MG63 (cell line): ENCODE results near the gene MEOX2. TPM values are rescaled to one million over a fixed set of nuclear protein-coding genes. Genes with fewer than 3 reads are reported as not detected.

ENCODE experiments used
- total RNA-seq: library from RNA; depleted of rRNA; stranded (reverse); fragments of >200 nt; shearing (Covaris generic); gene quantifications from 2 replicates; pipeline ENCODE4 v1.2.3, GENCODE V29; 2014; ENCODE audit warnings: low replicate concordance; rRNA removed

The MEOX2 gene
- total RNA-seq, 1 experiment from 2014 or later, result not detected

Other genes with a start within 250 kb of the MEOX2 start
- gene AGMO, start 124.7 kb downstream of the MEOX2 start, total RNA-seq, result not detected in 2 replicates